B cell (primary cell): ENCODE data around the gene RAD51.

Experiments
- EZH2 ChIP-seq: IDR thresholded peaks from 2 replicates; pipeline ENCODE4 v1.6.1; 2012; ENCODE audit warnings: borderline replicate concordance, low read depth, mild to moderate bottlenecking, moderate library complexity, low read length; ENCODE audit not compliant: insufficient read depth, poor library complexity, severe bottlenecking
- TF ChIP-seq, protein P1 (sequence below): fragments of 200-600 bp; IDR thresholded peaks from one replicate; pipeline ENCODE4 v1.8.0; 2022; ENCODE audit warnings: antibody characterized with exemption, mild to moderate bottlenecking

DNA sequence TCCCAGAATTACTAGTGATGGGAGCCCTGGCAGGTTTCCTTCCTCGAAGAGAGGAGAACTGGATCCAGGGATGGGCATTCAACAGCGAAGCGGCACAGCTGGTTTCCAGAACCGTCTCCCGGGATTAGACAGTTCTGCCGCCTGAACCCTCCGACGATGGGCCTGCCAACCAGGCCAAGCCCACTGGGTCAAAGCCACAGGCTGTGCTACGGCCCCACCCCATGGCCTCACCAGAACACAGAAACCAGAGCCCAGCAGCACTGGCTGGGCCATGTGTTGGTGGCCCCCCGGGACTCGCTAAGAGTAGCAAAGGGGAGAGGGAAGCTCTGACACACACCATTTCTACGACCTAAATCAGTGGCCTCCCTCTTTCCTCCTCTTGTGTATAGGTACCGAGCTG, 77.0 kb downstream of the RAD51 start:
- TF ChIP-seq, protein P1, sequence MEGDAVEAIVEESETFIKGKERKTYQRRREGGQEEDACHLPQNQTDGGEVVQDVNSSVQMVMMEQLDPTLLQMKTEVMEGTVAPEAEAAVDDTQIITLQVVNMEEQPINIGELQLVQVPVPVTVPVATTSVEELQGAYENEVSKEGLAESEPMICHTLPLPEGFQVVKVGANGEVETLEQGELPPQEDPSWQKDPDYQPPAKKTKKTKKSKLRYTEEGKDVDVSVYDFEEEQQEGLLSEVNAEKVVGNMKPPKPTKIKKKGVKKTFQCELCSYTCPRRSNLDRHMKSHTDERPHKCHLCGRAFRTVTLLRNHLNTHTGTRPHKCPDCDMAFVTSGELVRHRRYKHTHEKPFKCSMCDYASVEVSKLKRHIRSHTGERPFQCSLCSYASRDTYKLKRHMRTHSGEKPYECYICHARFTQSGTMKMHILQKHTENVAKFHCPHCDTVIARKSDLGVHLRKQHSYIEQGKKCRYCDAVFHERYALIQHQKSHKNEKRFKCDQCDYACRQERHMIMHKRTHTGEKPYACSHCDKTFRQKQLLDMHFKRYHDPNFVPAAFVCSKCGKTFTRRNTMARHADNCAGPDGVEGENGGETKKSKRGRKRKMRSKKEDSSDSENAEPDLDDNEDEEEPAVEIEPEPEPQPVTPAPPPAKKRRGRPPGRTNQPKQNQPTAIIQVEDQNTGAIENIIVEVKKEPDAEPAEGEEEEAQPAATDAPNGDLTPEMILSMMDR = no peak
- no peak for TF ChIP-seq EZH2
